Loucy (cell line): ENCODE results near the gene SDK1.

Source experiments
- H2AFZ ChIP-seq: fragments of 200-600 bp; sonication (generic); 2 replicates; pipeline ENCODE4 v1.6.0; 2016; ENCODE audit warnings: antibody characterized with exemption, mild to moderate bottlenecking, low read length, moderate library complexity
- H3F3A ChIP-seq: fragments of 200-600 bp; 2 replicates; pipeline ENCODE4 v1.6.0; 2016; ENCODE audit warnings: antibody characterized with exemption, low read depth, mild to moderate bottlenecking
- H3K27me3 ChIP-seq: fragments of 200-600 bp; sonication (generic); 2 replicates; pipeline ENCODE4 v1.6.1; 2014; ENCODE audit warnings: low read length, mild to moderate bottlenecking; ENCODE audit not compliant: insufficient read depth, poor library complexity, severe bottlenecking
- H3K36me3 ChIP-seq: fragments of 200-600 bp; sonication (generic); 2 replicates; pipeline ENCODE4 v1.6.1; 2016; ENCODE audit warnings: low read length; ENCODE audit not compliant: insufficient read depth
- H3K4me1 ChIP-seq: fragments of 200-600 bp; sonication (generic); 2 replicates; pipeline ENCODE4 v1.5.1; 2014; ENCODE audit warnings: low read length, mild to moderate bottlenecking; ENCODE audit not compliant: insufficient read depth, poor library complexity, severe bottlenecking
- H3K4me2 ChIP-seq: fragments of 200-600 bp; sonication (generic); 2 replicates; pipeline ENCODE4 v1.6.0; 2014; ENCODE audit warnings: antibody characterized with exemption, low read length, low read depth, mild to moderate bottlenecking; ENCODE audit not compliant: poor library complexity, severe bottlenecking
- H3K4me3 ChIP-seq: fragments of 200-600 bp; sonication (generic); 2 replicates; pipeline ENCODE4 v1.5.1; 2014; ENCODE audit warnings: low read length, mild to moderate bottlenecking, mixed read lengths; ENCODE audit not compliant: poor library complexity, severe bottlenecking
- H3K79me2 ChIP-seq: fragments of 200-600 bp; sonication (generic); 2 replicates; pipeline ENCODE4 v1.6.1; 2014; ENCODE audit warnings: low read length; ENCODE audit not compliant: insufficient read depth
- H3K9ac ChIP-seq: fragments of 200-600 bp; sonication (generic); 2 replicates; pipeline ENCODE4 v1.6.0; 2014; ENCODE audit warnings: mild to moderate bottlenecking, low read depth, low read length, moderate library complexity; ENCODE audit not compliant: poor library complexity, severe bottlenecking
- H3K9me2 ChIP-seq: fragments of 200-600 bp; sonication (generic); replicated peaks from 2 replicates; pipeline ENCODE4 v1.6.1; 2016; ENCODE audit warnings: low read depth, low read length, mixed read lengths
- H3K9me3 ChIP-seq: fragments of 200-600 bp; sonication (generic); 2 replicates; pipeline ENCODE4 v1.6.1; 2014; ENCODE audit warnings: mild to moderate bottlenecking, antibody characterized with exemption, low read length, low read depth; ENCODE audit not compliant: insufficient read depth
- H4K20me1 ChIP-seq: fragments of 200-600 bp; sonication (generic); 2 replicates; pipeline ENCODE4 v1.6.0; 2014; ENCODE audit warnings: antibody characterized with exemption, low read length, mild to moderate bottlenecking; ENCODE audit not compliant: insufficient read depth, poor library complexity, severe bottlenecking
- EZH2phosphoT487 ChIP-seq: fragments of 200-600 bp; IDR thresholded peaks from 2 replicates; pipeline ENCODE4 v1.6.1; 2018; ENCODE audit warnings: antibody characterized with exemption, mild to moderate bottlenecking, moderate library complexity, borderline replicate concordance
- TF ChIP-seq, protein P1 (sequence below): fragments of 200-600 bp; sonication (generic); conservative IDR thresholded peaks from 2 replicates; pipeline ENCODE4 v1.5.1; 2014; ENCODE audit warnings: mild to moderate bottlenecking, antibody characterized with exemption, low read length

The SDK1 gene

DNA sequence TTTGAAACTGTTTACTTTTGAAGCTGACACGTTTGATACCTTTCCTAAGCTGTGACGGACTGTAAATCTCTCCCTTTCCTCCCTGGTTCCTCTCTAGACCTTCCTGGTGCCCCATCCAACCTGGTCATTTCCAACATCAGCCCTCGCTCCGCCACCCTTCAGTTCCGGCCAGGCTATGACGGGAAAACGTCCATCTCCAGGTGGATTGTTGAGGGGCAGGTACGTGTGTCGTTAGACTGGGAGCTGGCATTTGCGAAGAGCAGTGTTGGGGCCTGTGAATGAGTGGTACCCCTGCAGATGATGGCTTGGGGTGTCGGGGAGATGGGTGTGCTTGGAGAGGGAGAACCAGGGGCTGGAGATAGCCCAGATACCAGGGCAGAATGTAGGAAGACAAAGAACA is 778.3 kb downstream of the SDK1 start:
- Histone ChIP-seq H3K36me3 (no peaks in the 10 kb centered on the region), H3K79me2 (no peaks in the 10 kb centered on the region), H4K20me1 (no peaks in the 10 kb centered on the region), H3K4me2 (no peak overlapping the region), H3K4me1 (no peaks in the 10 kb centered on the region), H3F3A (no peaks in the 10 kb centered on the region), H3K4me3 (no peak overlapping the region), H3K9me2 (no peaks in the 10 kb centered on the region), H3K27me3 (no peaks in the 10 kb centered on the region), H3K9me3 (peaks cover 3% of the 10 kb centered on the region; the same call in 1 of the 2 replicates), H2AFZ (no peak overlapping the region), H3K9ac (no peak overlapping the region)
- TF ChIP-seq, protein P1, sequence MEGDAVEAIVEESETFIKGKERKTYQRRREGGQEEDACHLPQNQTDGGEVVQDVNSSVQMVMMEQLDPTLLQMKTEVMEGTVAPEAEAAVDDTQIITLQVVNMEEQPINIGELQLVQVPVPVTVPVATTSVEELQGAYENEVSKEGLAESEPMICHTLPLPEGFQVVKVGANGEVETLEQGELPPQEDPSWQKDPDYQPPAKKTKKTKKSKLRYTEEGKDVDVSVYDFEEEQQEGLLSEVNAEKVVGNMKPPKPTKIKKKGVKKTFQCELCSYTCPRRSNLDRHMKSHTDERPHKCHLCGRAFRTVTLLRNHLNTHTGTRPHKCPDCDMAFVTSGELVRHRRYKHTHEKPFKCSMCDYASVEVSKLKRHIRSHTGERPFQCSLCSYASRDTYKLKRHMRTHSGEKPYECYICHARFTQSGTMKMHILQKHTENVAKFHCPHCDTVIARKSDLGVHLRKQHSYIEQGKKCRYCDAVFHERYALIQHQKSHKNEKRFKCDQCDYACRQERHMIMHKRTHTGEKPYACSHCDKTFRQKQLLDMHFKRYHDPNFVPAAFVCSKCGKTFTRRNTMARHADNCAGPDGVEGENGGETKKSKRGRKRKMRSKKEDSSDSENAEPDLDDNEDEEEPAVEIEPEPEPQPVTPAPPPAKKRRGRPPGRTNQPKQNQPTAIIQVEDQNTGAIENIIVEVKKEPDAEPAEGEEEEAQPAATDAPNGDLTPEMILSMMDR = no peak
- TF ChIP-seq EZH2phosphoT487 = no peak

DNA sequence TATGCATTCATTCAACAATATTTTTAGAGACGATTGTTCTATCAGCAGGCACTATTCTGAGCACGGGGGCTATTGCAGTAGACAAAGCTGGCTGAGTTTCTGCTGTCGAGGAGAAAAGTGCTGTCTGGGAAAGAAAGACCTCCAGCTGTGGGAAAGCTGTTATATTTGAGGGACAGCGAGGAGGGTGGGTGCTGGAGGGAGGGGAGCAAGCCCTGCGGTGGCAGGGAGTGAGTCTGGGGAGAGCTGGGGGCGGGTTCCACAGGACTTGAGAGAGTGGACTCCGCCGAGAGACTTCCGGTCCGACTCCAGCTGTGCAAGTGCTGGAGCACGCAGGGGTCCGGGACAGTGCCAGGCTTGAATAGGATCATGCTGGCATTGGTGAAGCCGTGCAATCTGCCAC is 778.9 kb downstream of the SDK1 start:
- Histone ChIP-seq H3K79me2 (no peaks in the 10 kb centered on the region), H3K9ac (no peak overlapping the region), H3K4me3 (no peak overlapping the region), H3F3A (no peaks in the 10 kb centered on the region), H3K9me3 (peaks cover 3% of the 10 kb centered on the region; the same call in 1 of the 2 replicates), H2AFZ (no peak overlapping the region), H4K20me1 (no peaks in the 10 kb centered on the region), H3K9me2 (no peaks in the 10 kb centered on the region), H3K4me2 (no peak overlapping the region), H3K36me3 (no peaks in the 10 kb centered on the region), H3K27me3 (no peaks in the 10 kb centered on the region), H3K4me1 (no peaks in the 10 kb centered on the region)
- no peak for TF ChIP-seq EZH2phosphoT487
- TF ChIP-seq, protein P1 = no peak

DNA sequence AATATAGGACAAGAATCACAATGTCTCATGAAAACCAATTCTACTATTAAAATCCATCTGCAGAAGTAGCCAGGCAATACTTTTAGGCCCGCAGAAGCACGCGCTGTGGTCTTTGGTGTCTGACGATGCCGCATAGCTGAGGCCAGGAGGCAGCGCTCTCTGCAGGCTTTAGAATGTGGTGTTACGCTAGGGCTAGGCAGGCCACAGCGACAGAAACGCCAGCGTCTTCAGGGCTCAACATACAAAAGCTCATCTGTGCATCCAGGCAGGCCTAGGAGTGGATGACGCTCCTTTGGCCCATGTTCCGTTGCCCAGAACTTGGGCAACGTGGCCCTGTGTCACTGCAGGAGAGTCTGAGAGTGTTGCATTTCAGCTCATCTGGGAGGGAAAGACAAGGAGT is 779.9 kb downstream of the SDK1 start:
- H3K4me1 ChIP-seq = no peaks in the 10 kb centered on the region
- TF ChIP-seq, protein P1 = no peak
- TF ChIP-seq EZH2phosphoT487 = no peak
- H3K79me2 ChIP-seq = no peaks in the 10 kb centered on the region
- no peak overlapping the region for H3K4me3 ChIP-seq
- no peaks in the 10 kb centered on the region for H3F3A ChIP-seq
- H3K9me2 ChIP-seq = no peaks in the 10 kb centered on the region
- H3K4me2 ChIP-seq = no peak overlapping the region
- H3K9ac ChIP-seq = no peak overlapping the region
- H3K9me3 ChIP-seq = peaks cover 3% of the 10 kb centered on the region; the same call in 1 of the 2 replicates
- no peaks in the 10 kb centered on the region for H3K36me3 ChIP-seq
- no peaks in the 10 kb centered on the region for H3K27me3 ChIP-seq
- H2AFZ ChIP-seq = no peak overlapping the region
- H4K20me1 ChIP-seq = no peaks in the 10 kb centered on the region
